ENCODE data around the gene URB1.

URB1 gene

GRCh38 chr21:32302560-32302959, 90.3 kb downstream of the URB1 start:
- ChIA-PET POLR2A (no interaction called here), CTCF (no interaction called here)
- no peak overlapping the region for H3K4me3 ChIP-seq (ENCODE audit: low read depth, low read length)
- DNase-seq (ENCODE audit: low read depth, low spot score): no peak
- TF ChIP-seq CTCF (IDR thresholded peaks at IDR 0.05; ENCODE audit: insufficient read depth, low read length, missing control alignments): no peak

GRCh38 chr21:32301596-32301995, 91.2 kb downstream of the URB1 start:
- CTCF ChIA-PET: no interaction called here
- DNase-seq (ENCODE audit: low read depth, low spot score): no peak
- TF ChIP-seq CTCF (IDR thresholded peaks at IDR 0.05; ENCODE audit: insufficient read depth, low read length, missing control alignments): no peak
- no peak overlapping the region for H3K4me3 ChIP-seq (ENCODE audit: low read depth, low read length)
- POLR2A ChIA-PET: no interaction called here

- no peak overlapping the region for H3K4me3 ChIP-seq (ENCODE audit: low read depth, low read length)
- ChIA-PET CTCF (interaction anchor here (1.1 to 1.3 kb wide), 3 partner anchors 8 to 21 kb away, joined by 4 to 5 read pairs (median 4); partner anchors contain the start of gene MIS18A), POLR2A (no interaction called here)
- no peak for TF ChIP-seq CTCF (IDR thresholded peaks at IDR 0.05; ENCODE audit: insufficient read depth, low read length, missing control alignments)
- DNase-seq (ENCODE audit: low read depth, low spot score): no peak
These were observed 92.6 kb downstream of the URB1 start for GRCh38 chr21:32300117-32300681.

DNA sequence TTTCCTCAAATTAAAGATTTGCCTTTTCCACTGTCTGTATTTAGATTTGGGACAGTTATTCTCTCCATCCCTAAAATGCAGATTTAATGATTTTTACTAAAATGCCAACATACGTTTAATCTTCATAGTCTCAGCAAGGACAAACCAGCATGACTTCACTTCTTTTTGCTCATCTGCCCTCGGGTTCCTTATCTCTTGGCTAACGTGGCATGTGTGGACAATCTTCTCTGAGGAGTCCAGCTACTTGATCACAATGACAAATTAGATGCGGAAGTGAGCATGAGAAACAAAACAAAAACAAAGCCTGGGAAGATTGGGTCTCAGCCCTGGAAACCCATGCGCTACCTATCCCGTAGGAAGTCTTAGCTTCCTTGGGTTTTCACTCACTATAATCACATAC, 93.1 kb downstream of the URB1 start:
- DNase-seq (ENCODE audit: low read depth, low spot score): no peak
- no peak overlapping the region for H3K4me3 ChIP-seq (ENCODE audit: low read depth, low read length)
- no peak for TF ChIP-seq CTCF (IDR thresholded peaks at IDR 0.05; ENCODE audit: insufficient read depth, low read length, missing control alignments)
- POLR2A ChIA-PET: no interaction called here
- CTCF ChIA-PET: interaction anchor here (1.1 to 1.3 kb wide), 3 partner anchors 9 to 21 kb away, joined by 4 to 5 read pairs (median 4); partner anchors contain the start of gene MIS18A

DNA sequence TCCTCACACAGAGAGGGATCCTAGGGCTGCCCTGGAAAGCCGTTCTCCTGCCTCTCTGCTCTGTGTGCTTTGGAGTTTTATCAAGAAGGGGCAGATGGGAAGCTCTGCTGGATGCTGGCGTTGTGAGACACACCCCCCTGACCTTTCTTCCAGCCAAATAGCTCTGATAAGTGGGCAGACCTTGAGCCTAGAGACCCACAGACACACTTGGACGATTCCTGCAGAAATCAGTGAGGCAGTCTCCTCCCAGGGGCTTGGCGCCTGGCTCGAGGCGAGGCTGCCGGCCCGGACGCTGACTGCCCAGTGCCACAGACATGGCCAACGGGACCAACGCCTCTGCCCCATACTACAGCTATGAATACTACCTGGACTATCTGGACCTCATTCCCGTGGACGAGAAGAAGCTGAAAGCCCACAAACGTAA, 94.1 kb downstream of the URB1 start, which contains the start of gene MRAP:
Gene MRAP, plus strand, starts transcription at position 198 of the 424 bp plus-strand sequence. Its CDS starts 117 bp downstream, at position 315.
- ChIA-PET CTCF (interaction anchor here (1.1 to 1.3 kb wide), 2 partner anchors 8 to 20 kb away, joined by 4 to 5 read pairs; partner anchors contain the start of gene MIS18A), POLR2A (no interaction called here)
- no peak within 1 kb of the TSS for H3K4me3 ChIP-seq (ENCODE audit: low read depth, low read length)
- TF ChIP-seq CTCF (IDR thresholded peaks at IDR 0.05; ENCODE audit: insufficient read depth, low read length, missing control alignments): no peak
- DNase-seq (ENCODE audit: low read depth, low spot score): no peak

DNA sequence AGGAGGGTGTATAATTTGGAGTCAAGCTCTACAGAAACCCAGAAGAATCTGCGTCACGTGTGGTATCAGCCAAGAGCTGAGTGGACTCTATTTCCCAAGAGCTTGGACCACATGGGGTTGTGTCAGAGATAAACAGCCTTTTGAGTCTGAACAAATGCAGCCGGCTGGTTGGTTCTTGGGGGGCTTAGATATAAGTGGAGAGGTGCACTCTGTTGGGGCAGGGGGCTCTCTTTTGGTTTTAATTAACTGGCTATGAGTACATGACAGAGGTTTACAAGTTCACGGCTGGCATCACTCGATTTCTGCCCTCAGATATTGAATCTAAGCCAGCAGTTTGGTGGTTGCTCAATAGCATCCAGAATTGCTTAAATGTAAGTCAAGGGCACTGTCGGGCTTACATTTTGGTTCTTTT, 94.7 kb downstream of the URB1 start:
- CTCF ChIA-PET: no interaction called here
- POLR2A ChIA-PET: no interaction called here
- no peak for DNase-seq (ENCODE audit: low read depth, low spot score)
- H3K4me3 ChIP-seq (ENCODE audit: low read depth, low read length): no peak overlapping the region
- no peak for TF ChIP-seq CTCF (IDR thresholded peaks at IDR 0.05; ENCODE audit: insufficient read depth, low read length, missing control alignments)
